Activated CD8-positive, alpha-beta memory T cell treated with anti-CD3 and anti-CD28 coated beads for 36 hours (primary cell): ENCODE measurements around the gene MATCAP1. TPM values are rescaled to one million over a fixed set of nuclear protein-coding genes. Genes with fewer than 3 reads are reported as not detected.

ENCODE experiments used
- CTCF ChIA-PET: fragments of 350-600 bp; sonication (Branson Sonifier 250); formaldehyde crosslinking; loops from one replicate; lab custom pipeline; 2021; ENCODE audit warnings: antibody characterized with exemption; lab: Charles Lee
- POLR2A ChIA-PET: fragments of 350-600 bp; sonication (Branson Sonifier 250); formaldehyde crosslinking; loops from one replicate; lab custom pipeline; 2021; ENCODE audit warnings: antibody characterized with exemption; lab: Charles Lee
- total RNA-seq, 2 experiments: library from RNA; stranded (reverse); gene quantifications; one replicate each; pipeline ENCODE4 v1.2.3, GENCODE V29; 2021

The MATCAP1 gene
- total RNA-seq, 2 experiments from 2014 or later: 18.6 to 22.4 TPM

DNA sequence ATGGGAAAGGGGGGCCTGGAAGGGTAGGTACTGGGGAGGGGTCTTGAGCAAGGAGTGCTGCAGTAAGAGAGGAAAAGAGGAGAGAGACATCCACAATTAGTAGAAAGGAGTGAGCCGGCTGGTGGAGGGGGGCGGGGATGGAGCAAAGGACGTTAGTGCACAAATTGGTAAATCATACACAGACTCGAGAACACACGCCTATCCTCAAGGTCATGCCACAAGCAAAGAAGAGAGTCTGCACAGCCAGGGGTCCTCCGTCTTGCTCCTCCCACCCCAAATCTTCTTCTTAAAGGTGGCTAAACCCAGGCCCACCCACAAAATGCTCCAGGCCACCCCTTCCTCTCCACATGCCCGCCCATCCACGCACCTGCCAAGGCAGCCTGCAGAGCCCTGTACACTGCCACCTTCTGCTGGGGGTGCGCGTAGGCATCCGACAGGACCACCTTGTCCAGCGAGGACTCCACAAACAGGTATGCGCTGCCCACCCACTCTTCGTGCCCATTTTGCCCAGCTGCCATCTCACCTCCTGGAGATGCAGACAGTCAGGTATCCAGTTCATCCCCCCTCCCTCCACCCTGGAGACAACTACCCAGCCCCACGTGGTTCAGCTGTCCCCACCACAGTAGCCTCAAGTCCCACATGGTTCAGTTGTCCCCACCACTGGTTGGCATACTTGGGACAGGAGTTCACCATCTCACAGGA, 27.5 kb downstream of the MATCAP1 start:
- POLR2A ChIA-PET: no interaction called here
- CTCF ChIA-PET: interaction anchor here (0.6 to 5.8 kb wide), 21 partner anchors 14 to 212 kb away, joined by 3 to 63 read pairs (median 5); partner anchors contain the start of genes CES4A, EXOC3L1 and NOL3

DNA sequence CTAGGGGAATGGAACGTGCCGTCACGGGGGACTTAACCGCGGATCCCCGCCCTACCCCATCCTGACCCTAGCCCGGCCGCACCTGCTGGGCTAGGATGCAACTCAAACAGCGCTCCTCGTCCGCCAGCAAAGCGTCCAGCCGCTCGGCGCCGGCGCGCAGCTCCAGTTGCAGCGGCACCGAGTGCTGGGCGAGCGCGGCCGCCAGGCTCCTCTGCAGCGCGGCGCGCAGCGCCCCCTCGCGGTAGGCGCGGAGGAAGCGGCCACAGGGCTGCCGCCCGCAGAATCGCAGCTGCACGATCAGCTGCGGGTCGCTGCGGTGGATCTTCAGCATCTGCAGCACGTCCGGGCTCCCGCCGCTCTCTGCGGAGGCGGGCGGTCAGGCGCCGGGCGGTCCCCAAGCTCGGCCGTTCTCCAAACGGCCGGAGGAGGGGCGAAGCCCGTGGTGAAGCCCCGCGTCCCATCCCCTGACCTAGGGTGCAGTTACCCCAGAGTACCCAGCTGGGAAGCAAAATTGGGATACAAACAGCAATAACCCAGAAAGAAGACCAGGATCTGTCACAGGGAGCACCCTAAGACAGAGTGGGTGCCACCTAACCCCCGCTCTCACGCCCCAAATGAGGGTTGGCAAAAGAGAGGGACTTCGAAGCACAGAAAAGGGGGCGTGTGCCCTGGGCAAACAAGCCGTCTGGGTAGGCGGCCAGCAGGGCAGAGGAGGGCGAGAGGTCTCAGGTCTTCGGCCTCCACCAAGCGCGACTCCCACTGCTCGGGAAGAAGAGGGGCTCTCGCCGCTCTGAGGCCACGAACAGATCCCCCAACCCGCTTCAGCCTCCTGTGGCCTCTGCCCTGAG, 28.2 kb downstream of the MATCAP1 start:
- CTCF ChIA-PET: interaction anchor here (0.6 to 5.8 kb wide), 54 partner anchors 8 to 211 kb away, joined by 3 to 63 read pairs (median 5); partner anchors contain the start of genes CBFB, CES4A, E2F4 and EXOC3L1
- POLR2A ChIA-PET: interaction anchor here (0.6 to 1.2 kb wide), 3 partner anchors 11 to 137 kb away, joined by 3 to 8 read pairs (median 5); no protein-coding TSS in a partner anchor

DNA sequence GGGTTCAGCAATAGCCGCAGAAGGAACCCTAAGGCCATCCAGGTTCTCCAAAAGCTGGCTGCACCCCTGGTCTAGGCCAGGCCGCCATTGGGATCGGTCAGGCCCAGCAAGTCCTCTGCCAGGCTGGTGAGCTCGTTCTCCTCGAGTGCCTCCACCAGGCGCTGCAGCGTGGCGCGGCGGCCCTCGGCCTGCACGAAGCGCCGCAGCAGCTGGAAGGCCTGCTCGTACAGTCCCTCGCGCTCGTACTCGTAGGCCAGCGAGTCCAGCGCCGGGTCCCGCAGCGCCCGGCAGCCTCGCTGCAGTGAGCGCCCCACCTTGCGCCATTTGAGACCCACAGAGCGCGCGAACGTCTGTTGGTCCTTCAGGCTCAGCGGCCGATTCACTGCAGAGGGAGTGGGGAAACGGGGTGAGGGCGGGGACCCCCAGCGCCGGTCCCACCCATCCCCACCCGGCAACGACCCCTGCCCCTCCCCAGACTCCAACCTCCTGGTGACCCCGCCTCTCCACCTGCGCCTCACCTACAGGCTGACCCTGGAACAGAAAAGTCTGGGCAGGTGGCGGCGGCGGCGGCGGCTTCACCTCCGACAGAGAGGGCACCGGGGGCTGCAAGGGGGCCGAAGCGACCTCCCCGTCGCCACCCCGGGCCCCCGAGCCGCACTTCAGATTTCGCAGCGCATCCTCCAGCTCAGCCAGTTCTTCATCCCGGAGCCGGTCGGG, 29.0 kb downstream of the MATCAP1 start:
- CTCF ChIA-PET: interaction anchor here (0.7 to 5.8 kb wide), 52 partner anchors 9 to 274 kb away, joined by 3 to 63 read pairs (median 5); partner anchors contain the start of genes CBFB, CES3, CES4A and E2F4
- POLR2A ChIA-PET: interaction anchor here (0.9 to 1.2 kb wide), 2 partner anchors 11 to 136 kb away, joined by 5 to 8 read pairs; no protein-coding TSS in a partner anchor

DNA sequence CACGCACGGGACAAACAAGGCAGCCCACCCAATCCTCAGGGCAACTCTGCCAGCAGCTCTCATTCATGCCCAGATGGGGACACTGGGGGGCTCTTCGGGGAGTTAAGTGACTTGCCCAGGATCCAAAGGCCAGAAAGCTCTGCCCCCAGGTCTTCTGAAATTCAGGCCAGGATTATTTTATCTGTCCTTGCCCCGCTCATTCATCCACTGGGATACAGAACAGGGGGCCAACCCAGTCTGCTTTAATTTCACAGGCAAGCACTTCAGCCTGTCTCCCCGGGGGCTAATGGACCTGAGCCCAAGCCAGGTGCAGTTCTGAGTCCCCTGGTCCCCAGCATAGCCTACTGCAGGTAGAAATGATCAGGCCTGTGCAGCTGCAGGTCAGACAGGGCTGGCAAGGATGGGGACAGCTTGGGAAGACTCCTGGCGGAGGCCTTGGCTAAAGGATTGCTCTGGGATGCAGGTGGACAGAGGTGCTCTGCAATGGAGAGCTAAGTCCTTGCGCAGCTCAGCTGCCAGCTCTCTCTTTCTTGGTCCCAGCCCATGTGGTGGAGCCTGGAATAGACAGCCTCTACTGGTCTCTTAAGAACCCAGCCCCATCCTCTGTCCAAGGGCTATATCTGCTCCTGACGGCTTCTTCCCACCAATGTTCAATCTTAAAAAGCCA, 32.2 kb downstream of the MATCAP1 start:
- POLR2A ChIA-PET: interaction anchor here (1.3 kb wide), 1 partner anchor 134 kb away, joined by 3 read pairs; no protein-coding TSS in a partner anchor
- CTCF ChIA-PET: interaction anchor here (0.8 to 2.2 kb wide), 10 partner anchors 11 to 189 kb away, joined by 3 to 13 read pairs (median 3); no protein-coding TSS in a partner anchor

DNA sequence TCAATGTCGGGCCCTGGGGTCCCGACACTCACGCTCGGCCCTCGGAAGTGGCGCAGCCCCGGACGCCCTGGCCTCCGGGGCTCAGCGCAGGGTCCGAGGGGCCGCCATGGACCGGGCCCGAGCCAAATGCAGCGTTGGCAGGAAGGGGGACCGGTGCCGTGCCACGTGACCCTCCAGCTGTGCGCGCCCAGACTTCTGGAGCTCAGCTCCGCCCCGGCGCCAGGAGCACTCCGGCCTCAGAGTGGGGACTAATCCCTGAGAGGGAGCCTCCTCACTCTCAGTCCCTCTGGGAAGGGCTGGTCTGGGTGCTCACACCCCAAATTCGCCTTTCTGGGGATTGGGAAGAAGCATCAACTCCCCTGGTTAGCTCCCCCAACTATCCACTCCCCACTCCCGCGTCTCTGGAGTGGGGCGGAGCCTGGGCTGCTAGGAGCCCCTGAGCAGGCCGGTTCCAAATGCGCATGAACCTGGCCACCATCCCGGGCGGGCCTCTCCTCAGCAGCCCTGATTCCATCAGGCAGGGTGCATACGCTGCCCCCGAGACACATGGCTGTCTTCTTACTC, 32.8 kb downstream of the MATCAP1 start, which contains the start of gene B3GNT9:
B3GNT9 (minus strand) TSS at position 166 of the 564 bp plus-strand sequence. CDS start 513 bp downstream, outside the sequence.
- POLR2A ChIA-PET: interaction anchor here (1.3 kb wide), 1 partner anchor 133 kb away, joined by 3 read pairs; no protein-coding TSS in a partner anchor
- CTCF ChIA-PET: interaction anchor here (0.8 to 2.2 kb wide), 10 partner anchors 13 to 189 kb away, joined by 3 to 13 read pairs (median 3); no protein-coding TSS in a partner anchor

DNA sequence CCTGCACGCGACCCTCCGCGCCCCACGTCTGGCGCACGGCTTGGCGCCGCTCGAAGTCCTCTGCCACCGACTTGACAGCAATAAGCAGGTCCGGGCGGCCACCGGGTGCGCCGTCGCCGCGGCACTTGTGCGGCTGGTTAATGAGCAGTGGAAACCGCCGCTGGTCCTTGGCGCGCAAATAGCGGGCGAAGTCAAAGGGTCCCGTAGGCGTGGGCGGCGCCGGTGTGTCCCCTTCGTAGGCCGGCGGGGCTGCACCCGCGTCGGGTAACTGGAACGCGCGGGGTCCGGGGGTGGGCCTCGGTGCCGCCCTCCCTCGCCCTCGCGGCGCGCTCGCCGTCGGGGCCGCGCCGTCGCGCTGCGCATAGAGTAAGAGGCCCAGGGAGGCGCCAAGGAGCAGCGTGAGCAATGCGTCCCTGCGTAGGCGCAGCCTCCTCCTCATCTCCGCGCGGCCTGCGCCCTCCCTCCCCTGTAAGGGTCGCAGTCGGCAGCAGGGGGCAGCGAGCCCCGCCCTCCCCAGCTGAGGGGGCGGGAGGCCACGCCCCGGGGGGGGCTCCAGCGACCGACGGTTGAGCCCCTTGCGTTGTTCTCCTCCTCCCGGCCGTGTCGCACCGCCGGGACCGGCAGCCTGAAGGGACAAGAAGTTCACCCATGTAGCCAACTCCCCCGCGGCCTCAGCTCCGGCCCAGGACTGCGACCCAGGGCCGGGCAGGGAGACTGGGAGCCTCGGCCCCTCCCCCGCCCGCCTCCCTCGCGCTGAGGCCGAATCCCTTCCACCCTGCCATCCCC, 33.5 kb downstream of the MATCAP1 start:
- ChIA-PET CTCF (interaction anchor here (0.7 to 2.2 kb wide), 7 partner anchors 25 to 174 kb away, joined by 3 to 13 read pairs (median 4); no protein-coding TSS in a partner anchor), POLR2A (interaction anchor here (1.3 kb wide), 1 partner anchor 133 kb away, joined by 3 read pairs; no protein-coding TSS in a partner anchor)

GRCh38 chr16:67149276-67150046, 34.3 kb downstream of the MATCAP1 start:
- ChIA-PET POLR2A (no interaction called here), CTCF (interaction anchor here (0.6 to 2.2 kb wide), 3 partner anchors 21 to 159 kb away, joined by 3 to 13 read pairs (median 3); partner anchors contain the start of gene NOL3)

- ChIA-PET POLR2A (no interaction called here), CTCF (interaction anchor here (0.6 kb wide), 1 partner anchor 21 kb away, joined by 3 read pairs; the partner anchor contains the start of gene NOL3)
These were observed 35.0 kb downstream of the MATCAP1 start for GRCh38 chr16:67148656-67149275.

DNA sequence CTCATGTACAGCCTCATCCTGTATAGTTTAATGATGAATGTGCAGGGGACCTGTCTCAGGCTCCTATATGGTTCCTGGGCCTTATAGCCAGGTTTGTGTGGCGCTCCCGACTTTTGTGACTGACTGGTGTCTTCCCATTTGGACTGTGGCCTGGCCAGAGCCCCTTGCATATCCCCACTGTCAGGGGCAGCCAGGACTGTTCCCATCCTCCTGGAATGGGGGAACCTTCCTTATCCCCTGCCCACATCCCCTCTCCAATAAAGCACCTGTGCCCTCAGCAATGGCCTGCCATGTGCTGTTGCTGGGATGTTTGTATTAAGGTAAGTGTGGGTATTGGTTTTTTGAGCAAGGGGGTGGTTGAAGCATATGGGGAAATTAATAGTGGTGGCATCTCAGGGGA, 35.5 kb downstream of the MATCAP1 start:
- POLR2A ChIA-PET: no interaction called here
- CTCF ChIA-PET: no interaction called here

DNA sequence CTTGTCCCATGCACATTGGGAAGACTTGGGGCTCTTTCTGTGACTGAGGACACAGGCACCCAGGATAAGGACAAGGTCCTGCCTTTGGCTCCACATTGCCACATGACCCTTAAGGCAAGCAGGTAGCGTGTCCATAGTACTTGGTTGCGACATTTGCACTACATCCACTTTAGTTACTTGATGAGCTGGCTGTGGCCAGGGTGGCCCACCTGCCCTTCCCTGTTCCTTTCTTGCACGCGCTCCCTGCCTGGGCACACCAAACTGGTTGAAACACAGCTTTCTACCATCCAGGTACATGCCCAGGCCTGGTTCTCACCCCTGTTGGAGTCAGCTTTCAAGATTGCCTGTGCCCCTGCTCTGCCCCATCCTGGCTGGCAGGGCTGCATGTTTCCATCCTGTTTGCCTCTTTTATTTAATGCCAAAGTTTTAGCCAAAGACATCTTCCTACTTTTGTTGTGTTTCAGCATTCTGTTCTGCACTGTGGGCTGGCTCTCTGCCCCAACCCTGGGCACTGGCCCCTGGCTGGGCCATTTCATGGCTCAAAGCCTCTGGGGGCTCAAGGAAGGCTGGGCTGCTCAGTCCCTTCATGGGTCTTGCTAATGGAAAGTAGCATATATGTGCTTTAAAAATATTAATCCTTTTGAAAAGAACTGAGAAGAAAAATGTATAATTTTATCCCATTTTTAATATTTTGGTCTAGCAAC, 36.2 kb downstream of the MATCAP1 start:
- ChIA-PET CTCF (interaction anchor here (0.9 kb wide), 1 partner anchor 134 kb away, joined by 3 read pairs; no protein-coding TSS in a partner anchor), POLR2A (no interaction called here)

- ChIA-PET POLR2A (no interaction called here), CTCF (interaction anchor here (0.9 kb wide), 1 partner anchor 133 kb away, joined by 3 read pairs; no protein-coding TSS in a partner anchor)
These were observed 37.0 kb downstream of the MATCAP1 start for GRCh38 chr16:67146523-67147357.

DNA sequence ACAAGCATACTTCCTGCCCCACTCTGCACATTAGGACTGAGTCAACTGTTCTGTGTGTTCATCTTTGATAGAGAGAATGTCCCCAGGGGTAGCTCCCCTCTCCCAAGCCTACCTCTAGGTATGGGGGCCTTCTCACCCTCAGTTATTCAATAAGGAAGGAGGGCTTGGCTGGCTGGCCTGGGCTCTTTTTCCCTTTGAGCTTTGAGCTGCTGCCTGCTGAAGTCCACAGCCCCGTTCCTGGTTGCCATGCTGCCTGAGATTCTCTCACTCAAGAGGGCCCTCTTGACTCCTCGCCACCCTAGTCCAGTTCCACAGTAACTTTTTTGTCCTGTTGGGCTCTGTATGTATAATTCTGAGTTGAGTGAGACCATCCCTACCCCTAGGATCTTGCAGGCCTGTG, 38.0 kb downstream of the MATCAP1 start:
- ChIA-PET POLR2A (no interaction called here), CTCF (interaction anchor here (1.6 kb wide), 1 partner anchor 9 kb away, joined by 5 read pairs; no protein-coding TSS in a partner anchor)

GRCh38 chr16:67144943-67145342, 38.8 kb downstream of the MATCAP1 start:
- POLR2A ChIA-PET: no interaction called here
- CTCF ChIA-PET: interaction anchor here (1.6 kb wide), 1 partner anchor 10 kb away, joined by 5 read pairs; no protein-coding TSS in a partner anchor

- CTCF ChIA-PET: interaction anchor here (1.6 kb wide), 1 partner anchor 13 kb away, joined by 8 read pairs; no protein-coding TSS in a partner anchor
- POLR2A ChIA-PET: no interaction called here
These were observed 41.4 kb downstream of the MATCAP1 start for GRCh38 chr16:67142342-67142741.
